GM23338 (cell line): Measurements from ENCODE around the gene ANKRD13B. TPM values are rescaled to one million over a fixed set of nuclear protein-coding genes. Genes with fewer than 3 reads are reported as not detected.

Experiments used
- ATAC-seq: fragments of 200-7000 bp; cut with Tn5 transposase; 3 replicates; pipeline ENCODE4 v1.9.1; 2020
- DNase-seq: peaks from one replicate; pipeline ENCODE4 v3.0.0-alpha.2; 2015; ENCODE audit warnings: low spot score
- H2AFZ ChIP-seq: fragments of 200-600 bp; sonication (generic); 2 replicates; pipeline ENCODE4 v1.8.0; 2016; ENCODE audit warnings: antibody characterized with exemption, mild to moderate bottlenecking, moderate library complexity
- H3F3A ChIP-seq: fragments of 200-600 bp; sonication (generic); replicated peaks from 2 replicates; pipeline ENCODE4 v1.8.0; 2017; ENCODE audit warnings: antibody characterized with exemption, mixed run types, low read depth
- H3K27ac ChIP-seq: fragments of 200-600 bp; sonication (generic); 2 replicates; pipeline ENCODE4 v1.6.1; 2016; ENCODE audit warnings: low read depth
- H3K27me3 ChIP-seq: fragments of 200-600 bp; sonication (generic); 2 replicates; pipeline ENCODE4 v1.8.0; 2016; ENCODE audit warnings: mild to moderate bottlenecking, mixed run types, moderate library complexity; ENCODE audit not compliant: insufficient read depth
- H3K36me3 ChIP-seq: fragments of 200-600 bp; sonication (generic); 2 replicates; pipeline ENCODE4 v1.8.0; 2016; ENCODE audit warnings: mild to moderate bottlenecking; ENCODE audit not compliant: insufficient read depth
- H3K4me1 ChIP-seq: fragments of 200-600 bp; sonication (generic); 2 replicates; pipeline ENCODE4 v1.8.0; 2016; ENCODE audit warnings: mild to moderate bottlenecking, moderate library complexity; ENCODE audit not compliant: insufficient read depth
- H3K4me2 ChIP-seq: fragments of 200-600 bp; sonication (generic); 2 replicates; pipeline ENCODE4 v1.7.1; 2017; ENCODE audit warnings: mixed run types
- H3K4me3 ChIP-seq: fragments of 200-600 bp; sonication (generic); 2 replicates; pipeline ENCODE4 v1.6.1; 2016; ENCODE audit warnings: mixed run types
- H3K79me2 ChIP-seq: fragments of 200-600 bp; sonication (generic); replicated peaks from 2 replicates; pipeline ENCODE4 v1.8.0; 2017; ENCODE audit warnings: mild to moderate bottlenecking; ENCODE audit not compliant: insufficient read depth
- H3K9me2 ChIP-seq: fragments of 200-600 bp; sonication (generic); 2 replicates; pipeline ENCODE4 v1.8.0; 2017; ENCODE audit not compliant: insufficient read depth
- H4K20me1 ChIP-seq: fragments of 200-600 bp; sonication (generic); replicated peaks from 2 replicates; pipeline ENCODE4 v1.8.0; 2017; ENCODE audit warnings: mild to moderate bottlenecking; ENCODE audit not compliant: insufficient read depth
- H3K27ac Mint-ChIP-seq: 2 replicates; pipeline ENCODE4 v1.8.0; 2020; ENCODE audit warnings: inconsistent platforms, mild to moderate bottlenecking, moderate library complexity, mixed read lengths
- H3K27me3 Mint-ChIP-seq: 3 replicates; pipeline ENCODE4 v1.8.0; 2022; ENCODE audit warnings: low read depth, mild to moderate bottlenecking, moderate library complexity, mixed read lengths, inconsistent platforms; ENCODE audit not compliant: insufficient read depth, poor library complexity
- H3K36me3 Mint-ChIP-seq: 3 replicates; pipeline ENCODE4 v1.8.0; 2021; ENCODE audit warnings: low read depth, mild to moderate bottlenecking, inconsistent platforms, moderate library complexity, mixed read lengths
- H3K4me1 Mint-ChIP-seq: 3 replicates; pipeline ENCODE4 v1.8.0; 2020; ENCODE audit warnings: mild to moderate bottlenecking, inconsistent platforms, mixed read lengths
- H3K4me3 Mint-ChIP-seq: 3 replicates; pipeline ENCODE4 v1.8.0; 2021; ENCODE audit warnings: moderate library complexity, mild to moderate bottlenecking, inconsistent platforms, mixed read lengths
- H3K9me3 Mint-ChIP-seq: 3 replicates; pipeline ENCODE4 v1.8.0; 2020; ENCODE audit warnings: moderate library complexity, mild to moderate bottlenecking, inconsistent platforms, mixed read lengths
- EZH2 ChIP-seq: fragments of 200-600 bp; sonication (generic); IDR thresholded peaks from one replicate; pipeline ENCODE4 v1.8.0; 2017; ENCODE audit warnings: antibody characterized with exemption, mild to moderate bottlenecking, low read depth; ENCODE audit not compliant: unreplicated experiment
- EZH2phosphoT487 ChIP-seq: fragments of 200-600 bp; sonication (generic); IDR thresholded peaks from one replicate; pipeline ENCODE4 v1.8.1; 2018; ENCODE audit warnings: antibody characterized with exemption; ENCODE audit not compliant: unreplicated experiment
- JUNB ChIP-seq: IDR thresholded peaks from one replicate; pipeline ENCODE4 v1.6.1; 2016; ENCODE audit warnings: antibody characterized with exemption; ENCODE audit not compliant: unreplicated experiment
- NANOG ChIP-seq: IDR thresholded peaks from 2 replicates; pipeline ENCODE4 v1.6.1; 2016; ENCODE audit warnings: antibody characterized with exemption, borderline replicate concordance
- STAT1 ChIP-seq: IDR thresholded peaks from one replicate; pipeline ENCODE4 v1.6.1; 2016; ENCODE audit warnings: antibody characterized with exemption; ENCODE audit not compliant: unreplicated experiment
- ZNF114 ChIP-seq: fragments of 250-450 bp; sonication (Bioruptor Pico); IDR thresholded peaks from 2 replicates; pipeline ENCODE4 v1.5.0; 2020; ENCODE audit warnings: mild to moderate bottlenecking, moderate library complexity
- ZNF331 ChIP-seq: fragments of 250-450 bp; sonication (Bioruptor Pico); IDR thresholded peaks from 2 replicates; pipeline ENCODE4 v1.5.0; 2020; ENCODE audit warnings: low read depth, mild to moderate bottlenecking, moderate library complexity
- ZNF462 ChIP-seq: fragments of 250-450 bp; sonication (Bioruptor Pico); IDR thresholded peaks from 2 replicates; pipeline ENCODE4 v1.5.0; 2020; ENCODE audit warnings: mild to moderate bottlenecking, moderate library complexity
- polyA plus RNA-seq: library from polyadenylated mRNA; unstranded; fragments of >200 nt; fragmentation: Nextera tagmentation; extraction: Ambion mirVana; gene quantifications from 2 replicates; pipeline ENCODE4 v1.2.1, GENCODE V29; 2016
- total RNA-seq: library from RNA; depleted of rRNA; stranded (reverse); fragments of >200 nt; shearing (Covaris generic); gene quantifications from 2 replicates; pipeline ENCODE4 v1.2.3, GENCODE V29; 2014

ANKRD13B gene
- total and polyA plus RNA-seq, 2 experiments from 2014 or later, result 8.2 to 57.4 TPM

DNA sequence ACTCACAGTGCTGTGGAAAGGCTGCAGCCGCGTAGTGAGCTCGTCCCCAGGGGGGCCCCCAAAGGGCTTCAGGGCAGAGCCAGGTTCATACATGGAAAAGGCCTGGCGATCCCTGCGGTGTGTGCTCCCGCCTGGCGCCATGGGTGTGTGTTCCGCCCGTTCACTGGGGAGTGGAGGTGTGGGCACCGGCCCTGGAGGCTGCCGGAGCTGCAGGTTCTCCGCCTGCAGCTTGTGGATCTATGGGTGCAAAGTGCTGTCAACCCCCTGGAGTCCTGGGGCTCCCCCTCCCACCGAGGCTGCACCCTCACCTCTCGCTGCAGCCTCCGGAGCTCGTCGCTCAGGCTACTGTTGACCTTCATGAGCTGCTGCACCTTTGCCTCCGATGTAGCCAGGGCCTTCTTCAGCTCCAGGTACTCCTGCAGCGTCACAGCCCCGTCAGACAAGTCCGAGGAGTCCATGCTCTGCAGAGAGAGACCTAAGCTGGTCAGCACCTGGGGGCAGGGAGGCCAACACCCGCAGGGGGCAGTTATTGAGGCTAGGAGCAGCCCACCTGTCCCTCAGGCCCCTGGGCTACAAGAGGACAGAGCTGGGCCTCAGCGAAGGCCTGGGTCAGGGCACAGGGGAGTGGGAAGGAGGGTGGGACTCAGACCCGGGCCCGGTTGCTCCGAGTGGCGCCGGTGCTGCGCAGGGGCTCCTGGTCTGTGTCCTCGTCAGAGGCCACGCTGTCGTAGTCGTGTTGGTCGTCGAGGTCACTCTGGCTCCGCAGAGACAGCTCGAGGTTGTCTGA lies 16.5 kb upstream of the ANKRD13B start (continued):
- TF ChIP-seq ZNF462 (CRISPR knock-in tag) (no peak), STAT1 (no peak), NANOG (no peak), ZNF114 (no peak), ZNF331 (no peak), JUNB (no peak)

- ATAC-seq (no peak), DNase-seq (no peak)
- H3K36me3 Mint-ChIP-seq, result peaks cover 19% of the 10 kb centered on the region
- H3K27me3 Mint-ChIP-seq, result peaks cover 7% of the 10 kb centered on the region
- Histone ChIP-seq H3K4me1 (peaks cover 4% of the 10 kb centered on the region; the same call in 1 of the 2 replicates), H3K79me2 (no peaks in the 10 kb centered on the region), H3K4me2 (no peak overlapping the region), H3K36me3 (no peaks in the 10 kb centered on the region; the same call in 1 of the 2 replicates), H3K27ac (no peak overlapping the region), H4K20me1 (peaks cover 4% of the 10 kb centered on the region; the same call in 1 of the 2 replicates), H3K27me3 (0 out of 2 replicates have a peak, but pooled peaks cover 3% of the 10 kb centered on the region), H3F3A (0 out of 2 replicates have a peak, but pooled peaks cover 10% of the 10 kb centered on the region), H3K4me3 (no peak overlapping the region), H2AFZ (no peak overlapping the region), H3K9me2 (no peaks in the 10 kb centered on the region)
- no peak overlapping the region for H3K4me3 Mint-ChIP-seq
- no peak overlapping the region for H3K27ac Mint-ChIP-seq
- no peaks in the 10 kb centered on the region for H3K9me3 Mint-ChIP-seq
- peaks cover 13% of the 10 kb centered on the region; the same call in 2 of the 3 replicates for H3K4me1 Mint-ChIP-seq
- no peak for TF ChIP-seq ZNF462 (CRISPR knock-in tag)
- no peak for TF ChIP-seq EZH2phosphoT487
- TF ChIP-seq EZH2, result no peak
- TF ChIP-seq JUNB, result no peak
Measured at GRCh38 chr17:29577001-29577370, 15.9 kb upstream of the ANKRD13B start.
